Measurements from ENCODE around the gene EFHD2. TPM values are rescaled to one million over a fixed set of nuclear protein-coding genes. Genes with fewer than 3 reads are reported as not detected.
"Not testable (repeated sequence)": the region's sequence is repeated elsewhere in the genome, so short reads cannot be mapped to it uniquely, and the experiment has no call there.

The EFHD2 gene
- total RNA-seq, 2 donors from 2014 or later, result 160 to 191 TPM

DNA sequence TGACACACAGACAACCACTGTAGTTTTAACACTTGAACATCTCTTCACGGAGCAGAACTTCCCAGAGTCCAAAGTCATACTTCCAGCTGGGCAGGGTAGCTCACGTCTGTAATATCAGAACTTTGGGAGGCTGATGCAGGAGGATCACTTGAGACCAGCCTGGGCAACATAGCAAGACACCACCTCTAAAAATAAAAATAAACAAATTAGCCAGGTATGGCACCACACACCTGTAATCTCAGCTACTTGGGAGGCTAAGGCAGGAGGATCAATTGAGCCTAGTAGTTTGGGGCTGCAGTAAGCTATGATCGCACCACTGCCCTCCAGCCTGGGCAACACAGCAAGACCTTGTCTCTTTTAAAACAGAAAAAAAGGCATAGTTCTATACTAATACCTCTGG is 24.3 kb upstream of the EFHD2 start:
- H3K4me1 ChIP-seq, result no peaks in the 10 kb centered on the region
- DNase-seq, result no peak
- H3K9ac ChIP-seq (ENCODE audit: low read depth in 2 of 2, low read length in 2 of 2), result no peak overlapping the region
- H3K36me3 ChIP-seq, result no peaks in the 10 kb centered on the region
- no peaks in the 10 kb centered on the region for H3K9me3 ChIP-seq
- TF ChIP-seq, protein P1, sequence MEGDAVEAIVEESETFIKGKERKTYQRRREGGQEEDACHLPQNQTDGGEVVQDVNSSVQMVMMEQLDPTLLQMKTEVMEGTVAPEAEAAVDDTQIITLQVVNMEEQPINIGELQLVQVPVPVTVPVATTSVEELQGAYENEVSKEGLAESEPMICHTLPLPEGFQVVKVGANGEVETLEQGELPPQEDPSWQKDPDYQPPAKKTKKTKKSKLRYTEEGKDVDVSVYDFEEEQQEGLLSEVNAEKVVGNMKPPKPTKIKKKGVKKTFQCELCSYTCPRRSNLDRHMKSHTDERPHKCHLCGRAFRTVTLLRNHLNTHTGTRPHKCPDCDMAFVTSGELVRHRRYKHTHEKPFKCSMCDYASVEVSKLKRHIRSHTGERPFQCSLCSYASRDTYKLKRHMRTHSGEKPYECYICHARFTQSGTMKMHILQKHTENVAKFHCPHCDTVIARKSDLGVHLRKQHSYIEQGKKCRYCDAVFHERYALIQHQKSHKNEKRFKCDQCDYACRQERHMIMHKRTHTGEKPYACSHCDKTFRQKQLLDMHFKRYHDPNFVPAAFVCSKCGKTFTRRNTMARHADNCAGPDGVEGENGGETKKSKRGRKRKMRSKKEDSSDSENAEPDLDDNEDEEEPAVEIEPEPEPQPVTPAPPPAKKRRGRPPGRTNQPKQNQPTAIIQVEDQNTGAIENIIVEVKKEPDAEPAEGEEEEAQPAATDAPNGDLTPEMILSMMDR (IDR thresholded peaks at IDR 0.05), result no peak
- H3K27me3 ChIP-seq, result no peaks in the 10 kb centered on the region
- intact Hi-C loops (cut with DNase I), result no loop called here
- H3K4me3 ChIP-seq, result no peak overlapping the region
- H3K27ac ChIP-seq, result no peak overlapping the region

DNA sequence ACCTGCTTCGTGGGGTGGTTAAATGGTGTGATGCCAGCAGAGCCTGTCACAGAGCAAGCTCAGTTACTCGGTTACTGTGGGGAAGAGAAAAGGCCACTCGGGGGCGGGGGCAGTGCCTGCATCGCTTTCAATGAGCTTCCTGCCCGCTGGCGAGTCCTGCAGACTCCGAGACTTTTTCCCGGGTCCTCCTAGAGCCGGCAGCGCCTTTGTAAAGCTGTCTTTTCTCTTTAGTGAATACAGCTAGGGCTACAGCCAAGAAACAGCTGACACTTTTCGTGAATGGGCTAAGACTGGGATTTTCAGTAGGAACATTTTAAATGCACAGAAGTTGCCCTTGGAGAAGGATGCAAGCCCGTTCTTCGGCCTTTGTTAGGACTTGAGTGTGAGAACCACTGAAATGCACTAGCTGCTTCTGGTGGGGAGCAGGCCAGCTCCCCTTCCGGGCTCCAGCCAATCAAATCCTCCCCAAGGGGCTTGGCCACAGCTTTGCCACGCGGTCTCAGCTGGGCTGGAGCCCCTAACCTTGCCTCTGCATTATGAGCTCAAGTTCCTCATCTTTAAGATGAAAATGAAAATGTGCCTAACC is 23.4 kb upstream of the EFHD2 start:
- H3K4me1 ChIP-seq, result no peaks in the 10 kb centered on the region
- TF ChIP-seq, protein P1 (IDR thresholded peaks at IDR 0.05), result no peak
- H3K36me3 ChIP-seq, result no peaks in the 10 kb centered on the region
- H3K27me3 ChIP-seq, result no peaks in the 10 kb centered on the region
- intact Hi-C loops (cut with DNase I), result no loop called here
- no peak overlapping the region for H3K9ac ChIP-seq (ENCODE audit: low read depth in 2 of 2, low read length in 2 of 2)
- DNase-seq, result no peak
- H3K9me3 ChIP-seq, result no peaks in the 10 kb centered on the region
- H3K4me3 ChIP-seq, result no peak overlapping the region
- H3K27ac ChIP-seq, result no peak overlapping the region

DNA sequence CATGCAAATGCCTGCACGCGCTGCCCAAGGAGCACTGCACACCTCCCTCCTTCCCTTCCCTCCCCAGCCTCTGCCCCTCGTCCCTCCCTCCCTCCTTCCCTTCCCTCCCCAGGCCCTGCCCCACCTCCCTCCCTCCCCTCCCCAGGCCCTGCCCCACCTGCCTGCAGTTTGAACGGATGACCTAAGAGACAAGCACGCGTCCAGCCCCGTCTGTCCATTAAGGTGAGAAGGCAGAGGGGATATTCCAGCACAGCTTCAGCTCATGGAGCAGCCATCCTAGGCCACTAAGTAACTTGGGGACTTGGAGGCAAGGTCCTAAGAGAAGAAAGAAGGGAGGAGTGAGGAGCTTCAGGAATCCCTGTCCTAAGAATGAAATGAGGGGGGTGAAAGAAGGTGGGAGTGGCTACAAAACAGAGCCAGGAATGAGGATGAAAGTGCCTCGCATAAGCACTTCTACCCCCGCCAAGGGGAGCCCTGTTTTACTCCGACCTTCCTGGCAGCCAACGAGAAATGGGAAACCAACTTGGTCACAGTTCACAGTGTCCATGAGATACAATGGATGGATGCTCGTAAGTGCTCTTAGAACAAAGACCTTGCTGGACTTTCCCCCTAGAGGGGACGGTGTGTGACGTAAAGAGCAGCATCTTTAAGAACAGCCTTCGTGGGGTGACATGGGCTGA is 21.3 kb upstream of the EFHD2 start:
- TF ChIP-seq, protein P1 (IDR thresholded peaks at IDR 0.05), result no peak
- Histone ChIP-seq H3K27ac (no peak overlapping the region), H3K27me3 (no peaks in the 10 kb centered on the region), H3K9me3 (no peaks in the 10 kb centered on the region), H3K36me3 (no peaks in the 10 kb centered on the region), H3K4me3 (no peak overlapping the region), H3K4me1 (no peaks in the 10 kb centered on the region), H3K9ac (ENCODE audit: low read depth in 2 of 2, low read length in 2 of 2) (no peak overlapping the region)
- intact Hi-C loops (cut with DNase I), result no loop called here
- DNase-seq, result no peak

DNA sequence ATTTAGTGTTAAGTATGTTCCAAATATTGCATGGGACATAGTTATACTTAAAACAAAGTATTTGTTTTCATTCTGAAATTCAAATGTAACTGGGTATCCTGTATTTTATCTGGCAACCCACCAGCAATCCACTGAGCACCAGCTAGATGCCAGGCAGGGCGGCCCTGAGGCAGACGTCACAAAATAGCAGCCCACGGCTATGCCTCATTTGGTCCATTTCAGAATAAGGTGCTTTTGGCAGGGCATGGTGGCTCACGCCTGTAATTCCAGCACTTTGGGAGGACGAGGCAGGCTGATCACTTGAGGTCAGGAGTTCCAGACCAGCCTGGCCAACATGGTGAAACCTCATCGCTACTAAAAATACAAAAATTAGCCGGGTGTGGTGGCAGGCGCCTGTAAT is 19.9 kb upstream of the EFHD2 start:
- H3K36me3 ChIP-seq; H3K4me1 ChIP-seq; H3K27ac ChIP-seq; H3K9ac ChIP-seq (ENCODE audit: low read depth in 2 of 2, low read length in 2 of 2); DNase-seq; intact Hi-C loops (cut with DNase I); H3K9me3 ChIP-seq; H3K4me3 ChIP-seq; H3K27me3 ChIP-seq: not testable (repeated sequence)

DNA sequence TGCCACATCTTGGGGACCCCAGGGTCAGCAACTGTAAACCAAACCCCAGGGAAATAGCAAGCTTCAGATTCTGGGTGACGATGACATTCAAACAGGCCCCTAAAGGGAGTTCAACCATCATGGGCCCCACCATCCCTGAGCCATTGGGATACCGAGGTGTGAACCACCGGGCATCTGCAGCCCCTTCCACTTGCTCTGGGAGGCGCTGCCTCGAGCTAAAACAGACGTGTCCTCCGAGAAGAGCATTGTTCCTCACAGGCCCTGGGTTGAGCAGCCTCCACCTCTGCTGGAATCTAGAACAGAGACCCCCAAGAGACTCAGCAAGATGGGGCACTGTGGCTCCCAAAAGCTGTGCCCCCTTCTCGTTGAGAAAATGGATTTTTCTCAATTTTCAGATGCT is 19.0 kb upstream of the EFHD2 start:
- no peak for DNase-seq
- H3K9me3 ChIP-seq, result no peaks in the 10 kb centered on the region

DNA sequence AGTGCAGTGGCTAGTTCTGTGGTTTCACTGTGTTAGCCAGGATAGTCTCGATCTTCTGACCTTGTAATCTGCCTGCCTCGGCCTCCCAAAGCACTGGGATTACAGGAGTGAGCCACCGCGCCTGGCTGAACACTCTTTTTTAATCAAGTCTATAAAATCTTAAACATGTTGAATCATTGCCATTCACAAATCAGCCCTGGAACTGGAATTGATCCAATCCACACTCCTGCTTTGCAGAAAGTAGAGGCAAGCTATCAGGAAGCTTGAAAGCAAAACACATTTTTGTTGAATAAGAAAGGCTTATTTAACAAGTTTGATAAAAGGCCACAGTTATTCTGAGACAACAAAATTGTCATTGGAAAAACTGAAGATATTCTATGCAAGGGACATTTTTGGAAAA is 18.3 kb upstream of the EFHD2 start:
- Histone ChIP-seq H3K9me3 (no peaks in the 10 kb centered on the region), H3K9ac (ENCODE audit: low read depth in 2 of 2, low read length in 2 of 2) (no peak overlapping the region), H3K4me1 (peaks cover 3% of the 10 kb centered on the region), H3K27me3 (no peaks in the 10 kb centered on the region), H3K4me3 (no peak overlapping the region), H3K36me3 (no peaks in the 10 kb centered on the region), H3K27ac (no peak overlapping the region)
- intact Hi-C loops (cut with DNase I), result no loop called here
- no peak for DNase-seq
- TF ChIP-seq, protein P1 (IDR thresholded peaks at IDR 0.05), result no peak

More for the DNA sequence above, 19.0 kb upstream of the EFHD2 start:
- H3K4me3 ChIP-seq, result no peak overlapping the region
- no peaks in the 10 kb centered on the region for H3K27me3 ChIP-seq
- no peak overlapping the region for H3K27ac ChIP-seq
- intact Hi-C loops (cut with DNase I), result no loop called here
- peaks cover 3% of the 10 kb centered on the region for H3K4me1 ChIP-seq
- no peaks in the 10 kb centered on the region for H3K36me3 ChIP-seq
- TF ChIP-seq, protein P1 (IDR thresholded peaks at IDR 0.05), result no peak
- H3K9ac ChIP-seq (ENCODE audit: low read depth in 2 of 2, low read length in 2 of 2), result no peak overlapping the region

Data from colonic mucosa (tissue), 4 donors.